Keratinocyte (primary cell): ENCODE results near the gene SLC26A2. TPM values are rescaled to one million over a fixed set of nuclear protein-coding genes. Genes with fewer than 3 reads are reported as not detected.

ENCODE experiments used
- DNase-seq: peaks from one replicate; pipeline ENCODE4 v3.0.0-alpha.2; 2011; ENCODE audit warnings: low read depth, missing footprints, low spot score
- FAIRE-seq: peaks from 2 replicates; lab custom pipeline; 2011; peaks lifted over from hg19 to GRCh38; lab: Jason Lieb, UNC
- H2AFZ ChIP-seq: 2 replicates; pipeline ENCODE4 v1.6.0; 2012; ENCODE audit warnings: low read length, control low read depth, inconsistent platforms; ENCODE audit not compliant: control insufficient read depth
- H3K27ac ChIP-seq: 2 replicates; pipeline ENCODE4 v1.5.1; 2011; ENCODE audit warnings: low read length; ENCODE audit not compliant: control insufficient read depth, insufficient read depth
- H3K27me3 ChIP-seq: 3 replicates; pipeline ENCODE4 v1.6.0; 2011; ENCODE audit warnings: low read length; ENCODE audit not compliant: control insufficient read depth, insufficient read depth; ENCODE audit errors: extremely low read depth
- H3K36me3 ChIP-seq, 2 experiments: 2 replicates in 1 of 2; 3 replicates in 1 of 2; pipeline ENCODE4 v1.5.1; 2011; ENCODE audit warnings: low read length in 2 of 2, mild to moderate bottlenecking in 1 of 2; ENCODE audit not compliant: control insufficient read depth in 2 of 2, insufficient read depth in 2 of 2; ENCODE audit errors: extremely low read depth in 1 of 2
- H3K4me1 ChIP-seq: 3 replicates; pipeline ENCODE4 v1.5.1; 2011; ENCODE audit warnings: low read length; ENCODE audit not compliant: control insufficient read depth, insufficient read depth; ENCODE audit errors: extremely low read depth
- H3K4me2 ChIP-seq: 3 replicates; pipeline ENCODE4 v1.6.0; 2011; ENCODE audit warnings: low read depth, low read length; ENCODE audit not compliant: control insufficient read depth, insufficient read depth; ENCODE audit errors: extremely low read depth
- H3K4me3 ChIP-seq, 3 experiments: fragments of 200-600 bp in 1 of 3; sonication (generic) in 1 of 3; 2 replicates in 2 of 3; 3 replicates in 1 of 3; pipeline ENCODE4 v1.5.1; 2011 to 2016; ENCODE audit warnings: low read length in 3 of 3, mild to moderate bottlenecking in 3 of 3, control low read depth in 2 of 3, inconsistent platforms in 1 of 3, low read depth in 1 of 3, mixed read lengths in 1 of 3, mixed run types in 1 of 3, moderate library complexity in 1 of 3; ENCODE audit not compliant: control insufficient read depth in 2 of 3, insufficient read depth in 2 of 3; ENCODE audit errors: extremely low read depth in 1 of 3
- H3K79me2 ChIP-seq: 2 replicates; pipeline ENCODE4 v1.6.0; 2012; ENCODE audit warnings: low read length; ENCODE audit not compliant: control insufficient read depth, insufficient read depth
- H3K9ac ChIP-seq: 3 replicates; pipeline ENCODE4 v1.6.0; 2011; ENCODE audit warnings: low read length; ENCODE audit not compliant: control insufficient read depth, insufficient read depth; ENCODE audit errors: extremely low read depth
- H3K9me1 ChIP-seq: 3 replicates; pipeline ENCODE4 v1.6.0; 2011; ENCODE audit warnings: low read length; ENCODE audit not compliant: control insufficient read depth, insufficient read depth; ENCODE audit errors: extremely low read depth
- H3K9me3 ChIP-seq: 2 replicates; pipeline ENCODE4 v1.5.1; 2012; ENCODE audit warnings: low read depth, low read length; ENCODE audit not compliant: control insufficient read depth
- H4K20me1 ChIP-seq: 3 replicates; pipeline ENCODE4 v1.6.0; 2011; ENCODE audit warnings: low read length; ENCODE audit not compliant: control insufficient read depth, insufficient read depth; ENCODE audit errors: extremely low read depth
- EZH2 ChIP-seq: IDR thresholded peaks from one replicate; pipeline ENCODE4 v1.6.1; 2012; ENCODE audit warnings: inconsistent platforms, mild to moderate bottlenecking, low read length, moderate library complexity
- dilution Hi-C: fragments of 300-500 bp; cut with MboI; formaldehyde crosslinking; loops from one replicate; pipeline ENCODE4 v1.7.0; 2020; ENCODE audit warnings: low sequenced_read_pairs; ENCODE audit not compliant: extremely low pct_ligation_motif_present
- polyA plus RNA-seq, 5 experiments: library from polyadenylated mRNA; depleted of rRNA in 3 of 5; stranded (reverse) in 3 of 5; stranded (forward) in 1 of 5; unstranded in 1 of 5; fragments of >200 nt; gene quantifications; 1 replicate in 1 of 5; 2 replicates in 3 of 5; 3 replicates in 1 of 5; pipeline versions ENCODE4 v1.2.1 to v1.2.3, GENCODE V29; 2011 to 2012; ENCODE audit warnings: missing spikeins in 2 of 5, low read depth in 1 of 5, low replicate concordance in 1 of 5
- TF ChIP-seq, protein P1 (sequence below), 3 experiments: IDR thresholded peaks in 1 of 3; conservative IDR thresholded peaks in 1 of 3; optimal IDR thresholded peaks in 1 of 3; 2 replicates in 2 of 3; 3 replicates in 1 of 3; pipeline versions ENCODE3 to v1.5.1; 2011; ENCODE audit warnings: low read length in 3 of 3, mild to moderate bottlenecking in 3 of 3, moderate library complexity in 2 of 3, control low read depth in 1 of 3, inconsistent platforms in 1 of 3; ENCODE audit not compliant: insufficient read depth in 2 of 3; ENCODE audit errors: extremely low read depth in 1 of 3

SLC26A2 gene
- polyA plus RNA-seq, 1 donor (not counting 4 experiments of a cell fraction or from before 2014, with no cell fraction given): 10.3 TPM

- peak overlapping the region; percentile 88 to 98 (median 96) for H3K4me3 ChIP-seq
- H4K20me1 ChIP-seq: peaks cover 5% of the 10 kb centered on the region
- H3K4me1 ChIP-seq: peaks cover 26% of the 10 kb centered on the region
- H3K4me2 ChIP-seq: peak overlapping the region; percentile 84
- peaks cover 4% of the 10 kb centered on the region for H3K9me1 ChIP-seq
- H3K9me3 ChIP-seq: no peaks in the 10 kb centered on the region
- TF ChIP-seq, protein P1, sequence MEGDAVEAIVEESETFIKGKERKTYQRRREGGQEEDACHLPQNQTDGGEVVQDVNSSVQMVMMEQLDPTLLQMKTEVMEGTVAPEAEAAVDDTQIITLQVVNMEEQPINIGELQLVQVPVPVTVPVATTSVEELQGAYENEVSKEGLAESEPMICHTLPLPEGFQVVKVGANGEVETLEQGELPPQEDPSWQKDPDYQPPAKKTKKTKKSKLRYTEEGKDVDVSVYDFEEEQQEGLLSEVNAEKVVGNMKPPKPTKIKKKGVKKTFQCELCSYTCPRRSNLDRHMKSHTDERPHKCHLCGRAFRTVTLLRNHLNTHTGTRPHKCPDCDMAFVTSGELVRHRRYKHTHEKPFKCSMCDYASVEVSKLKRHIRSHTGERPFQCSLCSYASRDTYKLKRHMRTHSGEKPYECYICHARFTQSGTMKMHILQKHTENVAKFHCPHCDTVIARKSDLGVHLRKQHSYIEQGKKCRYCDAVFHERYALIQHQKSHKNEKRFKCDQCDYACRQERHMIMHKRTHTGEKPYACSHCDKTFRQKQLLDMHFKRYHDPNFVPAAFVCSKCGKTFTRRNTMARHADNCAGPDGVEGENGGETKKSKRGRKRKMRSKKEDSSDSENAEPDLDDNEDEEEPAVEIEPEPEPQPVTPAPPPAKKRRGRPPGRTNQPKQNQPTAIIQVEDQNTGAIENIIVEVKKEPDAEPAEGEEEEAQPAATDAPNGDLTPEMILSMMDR (optimal IDR thresholded peaks at IDR 0.05 in 1 of 3, IDR thresholded peaks at IDR 0.05 in 1 of 3, conservative IDR thresholded peaks at IDR 0.05 in 1 of 3; ENCODE audit: extremely low read depth in 1 of 3, insufficient read depth in 2 of 3, low read length in 3 of 3): no peak
- TF ChIP-seq EZH2: no peak
- dilution Hi-C loops: no loop called here
- peaks cover 46% of the 10 kb centered on the region for H3K79me2 ChIP-seq
- H2AFZ ChIP-seq: peak overlapping the region; percentile 92
- FAIRE-seq (no peak), DNase-seq (no peak)
- no peaks in the 10 kb centered on the region for H3K27me3 ChIP-seq
- peak overlapping the region; percentile 90 for H3K27ac ChIP-seq
- H3K9ac ChIP-seq: peak overlapping the region; percentile 94
- H3K36me3 ChIP-seq: peaks cover 2 to 14% of the 10 kb centered on the region in 2 experiments
These were observed 40.6 kb downstream of the SLC26A2 start for GRCh38 chr5:150000990-150001659.

DNA sequence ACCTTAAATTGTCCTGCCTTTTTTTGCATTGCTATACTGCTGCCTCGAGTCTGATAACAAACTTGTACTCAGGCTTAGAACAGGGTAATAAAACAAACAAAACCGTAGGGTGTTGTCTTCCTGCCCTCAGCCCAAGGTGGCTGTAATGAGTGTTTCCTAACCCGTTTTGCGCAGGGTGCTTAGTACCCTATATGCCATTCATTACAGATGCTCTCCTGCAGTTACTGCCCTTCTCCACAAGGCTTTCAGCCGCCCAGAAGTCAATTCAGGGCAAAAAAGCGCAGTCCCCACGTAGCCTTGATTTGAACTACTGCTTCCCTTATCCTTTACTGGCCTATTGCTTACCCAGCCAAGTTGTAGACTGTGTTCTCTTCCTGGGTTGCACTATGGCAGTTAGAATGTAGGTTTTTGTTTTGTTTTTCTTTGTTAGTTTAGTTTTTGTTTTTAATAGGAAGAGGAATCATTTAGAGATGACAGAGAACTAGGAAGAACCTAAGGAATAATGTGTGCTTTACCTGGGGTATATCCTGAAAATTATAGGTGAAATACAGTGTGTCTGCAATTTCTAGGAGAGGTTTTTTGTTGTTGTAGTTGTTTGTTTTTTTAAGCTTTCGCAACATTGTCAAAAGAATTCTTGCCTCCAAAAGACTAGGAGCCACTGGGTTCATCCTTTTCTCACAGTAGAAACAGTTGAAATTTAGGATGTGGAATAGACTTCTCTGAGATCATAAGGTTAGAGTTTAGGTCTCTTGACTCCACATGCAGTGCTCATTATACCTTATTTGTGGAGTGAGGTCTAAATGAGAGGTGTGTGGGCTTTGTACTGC lies 41.3 kb downstream of the SLC26A2 start:
- DNase-seq (no peak), FAIRE-seq (peak; percentile 80)
- Histone ChIP-seq H3K27me3 (no peaks in the 10 kb centered on the region), H4K20me1 (peaks cover 5% of the 10 kb centered on the region), H3K79me2 (peaks cover 53% of the 10 kb centered on the region), H3K27ac (peak overlapping the region; percentile 90), H3K9me3 (no peaks in the 10 kb centered on the region), H2AFZ (no peak overlapping the region), H3K4me2 (peak overlapping the region; percentile 84), H3K4me3 (peak overlapping the region; percentile 88 to 98 (median 96)), H3K4me1 (peaks cover 23% of the 10 kb centered on the region), H3K9me1 (peaks cover 4% of the 10 kb centered on the region), H3K9ac (peak overlapping the region; percentile 94), H3K36me3 (peaks cover 2 to 19% of the 10 kb centered on the region in 2 experiments)
- TF ChIP-seq, protein P1 (optimal IDR thresholded peaks at IDR 0.05 in 1 of 3, IDR thresholded peaks at IDR 0.05 in 1 of 3, conservative IDR thresholded peaks at IDR 0.05 in 1 of 3; ENCODE audit: extremely low read depth in 1 of 3, insufficient read depth in 2 of 3, low read length in 3 of 3): peak; percentile 64 to 88 (median 71)
- no peak for TF ChIP-seq EZH2
- dilution Hi-C loops: no loop called here
